GM21381 (cell line): ENCODE data around the gene ZNRF2.
A peak's percentile ranks its signal among the peaks of the same experiment; 100 is the strongest.

ENCODE experiments used
- ATAC-seq: cut with Tn5 transposase; IDR thresholded peaks from one replicate; pipeline ENCODE4 v1.9.1; 2021; ENCODE audit warnings: mild to moderate bottlenecking, moderate library complexity; ENCODE audit not compliant: unreplicated experiment

Gene ZNRF2

DNA sequence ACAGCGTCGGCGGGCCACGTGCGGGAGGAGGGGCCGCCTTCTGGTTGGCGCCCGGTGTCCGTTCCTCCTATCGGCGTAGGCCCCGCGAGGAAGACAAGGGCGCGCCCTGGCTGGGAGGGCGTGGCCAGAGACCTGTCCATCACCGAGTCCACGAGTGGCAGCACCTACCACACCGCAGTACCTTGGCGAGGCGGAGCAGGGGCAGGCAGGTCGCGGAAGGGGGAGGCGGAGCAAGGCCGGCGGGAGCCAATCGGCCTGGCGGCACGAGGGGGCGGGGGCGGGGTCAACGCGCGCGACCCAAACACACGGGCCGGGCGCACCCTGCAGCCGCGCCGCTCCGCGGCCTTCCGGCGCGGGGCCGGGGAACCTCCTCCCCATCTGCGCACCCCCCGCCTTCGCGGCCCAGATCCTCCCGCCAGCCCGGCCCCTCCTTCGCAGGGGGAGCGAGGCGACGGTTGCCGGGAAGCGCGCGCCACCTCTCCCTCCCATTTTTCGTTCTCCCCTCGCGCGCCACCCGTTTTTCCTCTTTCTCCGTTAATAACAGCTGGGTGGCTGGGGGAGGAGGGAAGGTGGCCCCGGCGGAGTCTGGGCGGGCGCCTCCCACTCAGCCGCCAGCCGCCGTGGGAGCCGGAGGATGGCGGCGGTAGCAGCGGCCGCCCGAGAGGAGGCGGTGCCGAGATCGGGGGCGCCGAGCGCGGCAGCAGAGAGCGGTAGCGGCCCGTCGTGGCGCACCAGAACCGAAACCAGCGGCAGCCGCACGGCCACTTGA lies at the start of gene ZNRF2:
ZNRF2 (plus strand) TSS at position 300 of the 769 bp plus-strand sequence. CDS start 761 bp downstream, outside the sequence.
- peak; percentile 81 for ATAC-seq

DNA sequence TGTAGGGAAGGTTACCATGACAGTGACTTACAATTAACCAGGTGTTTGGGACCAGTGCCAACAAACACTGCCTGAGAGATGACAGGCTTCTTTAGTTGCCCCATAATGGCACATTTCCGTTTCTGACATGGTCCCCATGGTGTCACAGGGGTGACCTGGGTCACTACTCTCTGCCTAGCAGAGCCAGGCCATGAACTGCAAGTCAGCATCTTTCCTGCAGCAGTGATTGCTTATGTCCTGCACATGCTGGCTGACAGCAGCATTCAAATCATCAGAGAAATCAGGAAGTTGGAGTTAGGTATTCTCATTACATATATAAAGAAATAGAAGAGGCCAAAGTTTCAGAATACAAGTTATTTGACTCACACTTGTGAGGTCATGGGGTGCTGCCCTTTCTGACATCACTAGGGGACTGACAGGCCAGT lies 47.1 kb upstream of the ZNRF2 start:
- no peak for ATAC-seq

DNA sequence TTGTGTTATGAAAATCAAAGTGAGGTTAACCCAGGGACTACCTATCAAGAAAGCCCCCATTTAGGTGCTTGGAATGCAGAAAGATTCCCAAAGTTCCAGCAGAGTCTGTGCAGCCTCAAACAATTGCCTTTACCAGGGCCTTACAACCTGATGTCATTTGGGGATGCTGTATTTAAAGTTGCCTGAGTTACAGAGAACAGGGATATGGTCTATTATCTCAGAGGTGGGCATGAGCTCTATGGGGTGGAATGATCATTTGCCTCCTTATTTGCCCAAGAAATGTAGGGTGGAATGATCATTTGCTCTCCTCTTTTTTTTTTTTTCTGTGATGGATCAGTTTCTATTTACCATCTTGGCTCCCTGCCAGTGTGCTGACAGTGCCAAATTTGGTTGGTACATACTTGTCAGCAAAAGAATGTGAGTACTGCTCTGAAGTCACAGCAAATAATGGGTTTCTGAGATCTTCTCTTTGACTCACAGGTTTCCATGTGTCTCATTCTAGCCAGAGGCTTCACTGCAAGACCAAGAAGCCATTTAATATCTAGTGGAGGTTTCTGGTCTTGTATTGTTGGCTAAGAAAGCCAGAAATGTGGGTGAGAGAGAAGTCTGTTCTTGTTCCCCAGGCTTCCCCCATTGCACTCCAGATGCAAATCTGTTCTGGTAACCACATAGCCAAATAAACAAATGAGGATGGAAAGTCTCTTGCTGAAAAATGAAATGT lies 45.5 kb upstream of the ZNRF2 start:
- ATAC-seq: peak; percentile 68

DNA sequence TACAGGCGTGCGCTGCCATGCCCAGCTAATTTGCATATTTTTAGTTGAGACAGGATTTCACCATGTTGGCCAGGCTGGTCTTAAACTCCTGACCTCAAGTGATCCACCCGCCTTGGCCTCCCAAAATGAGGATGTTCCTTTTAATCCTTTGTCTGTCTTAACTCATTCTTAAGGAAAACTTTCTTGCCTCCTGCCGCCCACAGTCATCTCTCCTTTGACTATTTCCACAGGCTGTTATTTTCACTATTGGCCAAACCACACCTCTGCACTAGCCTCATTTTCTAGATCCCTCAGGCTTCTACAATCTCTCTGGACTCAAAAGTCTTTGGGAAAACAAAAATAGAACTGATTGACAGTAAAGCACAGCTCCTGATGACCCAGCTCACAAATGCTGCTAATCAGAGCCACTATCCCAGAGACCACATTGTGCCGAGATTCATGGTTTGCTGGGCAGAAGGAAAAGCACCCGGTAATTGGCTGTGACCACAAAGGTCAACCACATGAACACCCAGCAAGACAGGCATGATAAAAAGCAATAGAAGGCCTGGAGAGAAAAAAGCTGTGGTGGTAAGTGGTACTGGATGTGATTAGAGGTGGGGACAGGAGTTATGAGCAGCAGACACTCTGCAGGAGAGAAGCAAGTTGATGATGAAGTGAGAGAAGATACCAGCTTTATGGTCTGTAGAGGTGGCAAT lies 44.1 kb upstream of the ZNRF2 start:
- no peak for ATAC-seq

DNA sequence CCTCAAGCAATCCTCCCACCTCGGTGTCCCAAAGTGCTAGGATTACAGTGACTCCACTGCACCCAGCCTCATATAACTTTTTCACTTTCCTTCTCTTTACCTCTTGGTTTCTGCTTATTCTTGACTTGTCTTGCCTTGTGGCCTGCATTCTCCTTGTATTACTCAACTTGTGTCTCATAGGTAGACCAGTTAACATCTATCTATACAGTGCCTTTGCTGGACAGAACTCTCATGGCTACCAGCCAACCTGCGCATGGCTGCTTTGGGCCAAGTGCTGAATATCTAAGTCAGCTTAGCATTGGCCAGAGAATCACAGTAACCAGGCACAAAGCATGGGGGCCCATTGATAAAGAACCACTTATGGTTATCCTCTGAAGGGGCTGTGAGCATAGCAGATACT lies 42.6 kb upstream of the ZNRF2 start:
- ATAC-seq: no peak

DNA sequence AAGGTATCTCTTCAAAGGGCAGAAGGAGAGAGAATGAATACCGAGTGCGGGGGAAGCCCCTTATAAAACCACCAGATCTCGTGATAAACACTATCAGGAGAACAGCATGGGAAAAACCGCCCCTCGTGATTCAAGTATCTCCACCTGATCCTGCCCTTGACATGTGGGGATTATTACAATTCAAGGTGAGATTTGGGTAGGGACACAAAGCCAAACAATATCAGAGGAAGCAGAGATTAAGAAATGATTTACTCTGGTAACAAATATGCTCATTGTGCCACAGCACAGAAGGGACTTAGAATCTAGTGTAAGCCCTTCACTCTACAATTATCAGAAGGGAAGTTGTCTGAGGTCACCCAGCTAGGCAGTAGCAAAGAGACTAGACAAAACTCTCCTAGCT lies 40.1 kb upstream of the ZNRF2 start:
- ATAC-seq: no peak

DNA sequence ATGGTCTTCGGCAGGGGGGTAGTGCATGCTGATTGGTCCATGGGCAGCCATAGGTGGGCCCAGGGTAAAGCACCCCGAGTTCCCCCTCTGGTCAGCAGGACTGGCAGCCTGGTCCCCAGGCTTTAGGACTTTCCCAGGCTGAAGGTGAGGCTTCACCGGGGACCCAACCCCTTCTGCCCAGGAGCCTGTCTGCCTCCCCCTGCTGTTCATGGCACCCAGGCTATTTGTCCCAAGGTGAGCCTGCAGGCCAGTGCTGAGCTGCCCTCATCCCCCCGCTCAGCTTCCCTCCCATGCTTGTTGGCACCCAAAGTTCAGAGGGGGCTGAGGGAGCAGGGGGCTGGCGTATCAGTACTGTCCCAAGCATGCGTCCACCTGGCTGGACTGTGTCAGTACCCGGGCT lies 38.5 kb upstream of the ZNRF2 start:
- no peak for ATAC-seq

DNA sequence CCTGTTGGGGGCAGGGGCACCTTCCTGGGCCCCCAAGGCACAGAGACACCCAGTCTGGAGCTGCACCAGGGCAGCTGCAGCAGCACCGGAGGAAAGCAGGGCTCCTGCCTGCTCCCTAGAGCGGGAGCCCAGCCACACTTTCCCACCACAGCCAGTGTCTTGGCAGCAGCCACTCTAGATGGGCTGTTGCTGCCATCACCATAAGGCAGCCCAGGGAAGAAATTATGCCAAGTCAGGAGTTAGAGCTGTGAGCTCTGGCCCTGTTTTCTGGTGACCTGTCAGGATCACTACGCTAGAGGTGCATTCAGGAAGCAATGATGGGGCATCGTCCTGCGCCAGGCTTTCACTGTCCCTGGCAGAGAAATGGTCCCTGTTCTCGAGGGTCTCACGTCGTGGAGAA lies 38.0 kb upstream of the ZNRF2 start:
- ATAC-seq: no peak

DNA sequence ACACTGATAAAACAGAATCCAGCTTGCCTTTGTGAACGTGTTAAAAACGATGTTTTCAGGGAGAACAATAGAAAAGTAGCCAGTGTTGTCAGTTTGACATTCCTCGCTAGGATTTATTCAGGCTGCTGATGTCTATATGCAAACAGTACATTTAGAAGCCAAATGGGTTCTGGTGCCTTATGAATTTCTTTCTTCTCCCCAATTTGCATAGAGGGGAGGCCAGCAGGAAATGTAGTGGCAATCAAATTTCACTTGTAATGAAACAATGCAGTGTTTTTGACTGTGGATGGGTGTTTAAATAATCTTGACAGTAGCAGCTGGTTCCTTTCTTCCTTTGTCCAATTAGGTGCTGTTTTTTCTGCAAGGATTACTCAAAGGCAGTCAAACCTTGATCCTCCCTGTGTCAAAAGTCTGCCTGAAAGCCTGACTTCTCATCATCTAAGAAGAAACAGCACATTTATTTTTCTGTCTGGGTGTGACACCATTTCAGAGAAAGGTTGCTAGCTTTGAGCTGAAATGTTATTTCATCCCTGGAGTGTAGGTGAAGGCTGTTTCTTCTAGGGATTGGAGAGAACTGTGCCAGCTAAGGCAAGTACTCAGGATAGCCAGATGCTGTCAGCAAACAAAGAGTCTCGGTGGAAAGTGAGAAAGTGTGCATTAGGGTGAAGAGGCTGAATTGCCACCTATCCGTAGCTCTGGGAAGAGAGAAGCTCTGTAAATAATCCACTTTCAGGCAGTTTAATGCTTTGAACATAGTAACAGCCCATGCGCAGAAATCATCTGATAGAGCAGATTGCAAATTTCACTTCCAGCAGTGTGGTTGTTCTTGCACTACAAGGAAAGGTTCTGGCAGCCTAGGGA lies 36.6 kb upstream of the ZNRF2 start:
- ATAC-seq: no peak

DNA sequence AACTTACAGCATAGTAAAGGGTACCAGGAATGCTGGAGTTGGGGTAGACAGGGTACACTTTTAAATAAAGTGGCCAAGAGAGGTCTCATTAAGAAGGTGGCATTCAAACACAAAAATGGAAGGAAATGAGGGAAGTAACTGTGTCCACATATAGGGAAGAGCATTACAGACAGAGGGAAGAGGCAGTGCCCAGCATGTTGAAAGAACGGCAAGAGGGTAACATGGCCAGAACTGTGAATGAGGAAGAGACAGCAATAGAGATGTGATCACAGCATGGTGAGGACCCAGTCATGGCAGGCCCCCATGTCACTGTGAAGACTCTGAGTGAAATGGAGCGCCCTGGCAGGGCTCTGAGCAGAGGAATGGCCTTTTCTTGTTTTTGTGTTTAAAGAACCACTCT lies 35.1 kb upstream of the ZNRF2 start:
- no peak for ATAC-seq

DNA sequence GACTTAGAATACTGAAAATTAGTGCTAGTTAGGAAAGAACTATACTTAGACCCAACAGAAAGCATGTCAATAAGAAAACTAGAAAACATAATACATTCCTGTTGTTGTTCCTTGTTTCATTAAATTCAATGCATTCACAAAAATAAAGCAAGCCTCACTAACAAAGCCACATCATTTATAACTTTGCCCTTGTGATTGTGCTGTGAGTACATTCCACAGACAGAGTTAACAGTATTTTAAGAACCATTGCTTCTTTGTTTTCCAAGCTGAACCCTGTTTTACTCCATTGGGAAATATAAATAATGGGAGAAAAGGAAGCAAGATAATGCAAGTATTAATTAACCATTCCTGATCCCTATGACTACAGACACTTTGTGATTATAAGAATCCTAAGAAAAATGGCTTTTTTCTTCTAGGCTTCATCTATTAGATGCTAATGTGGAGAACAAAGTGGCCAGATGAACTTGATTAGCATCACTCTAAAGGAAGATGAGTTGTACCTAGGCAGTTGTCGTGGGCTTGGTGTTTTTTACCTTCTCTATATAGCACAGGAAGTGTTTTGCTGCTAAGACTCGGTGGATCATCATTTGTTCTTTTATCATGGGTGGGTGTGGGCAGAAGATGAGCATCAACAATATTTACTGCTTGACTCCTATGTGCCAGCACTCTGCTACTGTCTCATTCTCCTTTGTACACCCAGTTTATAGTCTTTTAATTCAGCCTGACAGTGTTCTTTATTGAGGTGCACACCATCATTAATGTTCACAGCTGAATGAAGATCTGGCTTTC lies 34.2 kb upstream of the ZNRF2 start:
- ATAC-seq: no peak

DNA sequence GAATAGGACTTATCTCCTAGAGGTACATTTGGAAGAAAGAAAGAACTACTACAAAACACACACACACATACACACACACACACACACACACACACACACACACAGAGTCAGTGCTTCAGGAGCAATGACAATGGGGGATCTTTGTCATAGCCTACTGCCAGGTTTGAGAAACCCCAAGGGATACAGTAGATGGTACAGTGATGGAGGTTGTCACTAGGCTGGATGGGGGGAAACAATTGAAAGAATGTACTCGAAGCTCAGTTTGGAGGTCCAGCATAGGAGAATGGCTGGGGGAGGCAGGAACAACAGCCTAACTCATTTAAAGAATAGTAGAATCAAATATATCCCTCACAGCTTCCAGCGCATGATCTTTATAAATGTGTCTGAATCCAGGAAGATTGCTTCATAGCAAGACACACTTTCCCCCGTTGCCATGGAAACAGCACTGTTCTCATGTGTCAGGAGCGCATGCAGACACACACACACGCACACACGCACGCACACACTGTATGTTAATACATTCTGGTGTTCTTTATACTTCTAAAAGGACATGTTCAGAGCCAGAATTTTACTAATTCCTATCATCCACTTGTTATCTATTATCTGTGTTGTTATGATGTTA lies 32.6 kb upstream of the ZNRF2 start:
- ATAC-seq: no peak

DNA sequence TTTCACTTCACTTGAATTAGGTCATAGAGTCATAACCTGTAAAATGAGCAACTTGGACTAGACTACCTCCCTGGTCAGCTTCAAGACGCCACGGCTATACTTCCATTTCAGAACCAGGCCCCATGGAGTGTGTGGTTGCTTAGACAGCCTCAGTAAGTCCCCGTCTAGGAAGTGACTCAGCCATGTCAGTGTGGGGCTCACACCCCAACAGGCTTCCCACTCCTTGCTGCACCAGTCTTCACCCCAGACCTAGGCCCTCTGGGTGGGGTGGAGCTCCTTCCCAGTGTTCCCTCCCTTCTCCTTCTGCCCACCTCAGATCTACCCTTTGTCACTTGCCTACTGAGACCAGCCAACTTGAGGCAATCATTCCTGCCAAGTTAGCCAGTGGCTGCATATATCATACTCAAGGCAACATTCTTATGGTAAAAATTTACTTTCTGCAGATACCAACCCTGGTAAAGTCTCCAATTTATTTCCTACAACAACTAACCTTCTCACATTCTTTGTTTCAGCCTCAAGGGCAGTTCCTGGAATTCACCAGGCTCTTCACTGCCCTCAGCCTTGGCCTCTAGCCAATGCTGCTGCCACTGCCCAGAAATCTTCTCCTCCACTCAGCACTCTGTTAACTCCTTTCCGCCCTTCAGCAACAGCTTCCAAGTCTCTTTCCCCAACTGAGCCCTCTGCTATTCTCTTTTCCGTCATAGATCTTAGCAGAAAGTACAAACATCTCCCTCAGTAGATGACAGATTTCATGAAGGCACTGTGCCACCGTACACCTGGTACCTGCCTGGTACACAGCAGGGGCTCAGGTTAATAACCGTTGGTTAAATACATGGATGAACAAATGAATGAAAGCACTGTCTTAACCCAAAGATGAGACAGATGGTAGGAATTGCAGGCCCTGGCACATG lies 31.3 kb upstream of the ZNRF2 start:
- ATAC-seq: no peak

DNA sequence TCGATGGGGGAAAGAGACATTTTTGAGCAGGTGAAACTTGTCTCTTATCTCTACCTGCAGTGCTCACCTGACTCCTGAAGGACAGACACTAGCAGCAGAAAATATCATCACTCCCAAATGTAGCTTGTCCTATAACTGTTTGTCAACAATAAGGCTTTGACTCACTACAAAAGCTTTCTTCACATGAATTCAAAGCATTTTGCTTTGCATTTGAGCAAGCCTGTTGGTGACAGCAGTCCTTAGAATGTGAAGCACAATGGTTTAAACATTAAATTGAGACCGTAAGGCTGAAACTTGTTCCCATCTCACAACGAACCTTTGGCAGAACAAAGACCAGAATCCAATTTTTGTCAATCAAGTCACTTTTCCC lies 30.6 kb upstream of the ZNRF2 start:
- ATAC-seq: no peak

DNA sequence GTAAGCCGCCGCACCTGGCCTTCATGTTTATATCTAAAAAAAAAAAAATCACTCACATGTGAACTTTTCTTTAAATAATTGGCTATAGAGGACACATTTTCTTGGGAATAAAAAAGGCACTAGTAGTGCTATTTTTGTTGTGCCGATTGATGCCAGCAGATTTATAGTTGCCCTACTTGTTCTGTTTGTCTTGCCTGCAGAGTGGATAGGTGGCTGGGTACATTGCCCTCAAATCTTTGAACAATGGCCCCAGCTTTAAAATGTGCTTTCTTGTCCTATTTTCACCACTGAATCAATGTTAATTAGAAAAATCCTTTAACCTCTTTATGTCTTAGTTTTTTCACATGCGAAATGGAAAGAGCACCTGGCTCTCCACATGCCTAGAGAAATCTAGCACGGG lies 30.1 kb upstream of the ZNRF2 start:
- no peak for ATAC-seq

DNA sequence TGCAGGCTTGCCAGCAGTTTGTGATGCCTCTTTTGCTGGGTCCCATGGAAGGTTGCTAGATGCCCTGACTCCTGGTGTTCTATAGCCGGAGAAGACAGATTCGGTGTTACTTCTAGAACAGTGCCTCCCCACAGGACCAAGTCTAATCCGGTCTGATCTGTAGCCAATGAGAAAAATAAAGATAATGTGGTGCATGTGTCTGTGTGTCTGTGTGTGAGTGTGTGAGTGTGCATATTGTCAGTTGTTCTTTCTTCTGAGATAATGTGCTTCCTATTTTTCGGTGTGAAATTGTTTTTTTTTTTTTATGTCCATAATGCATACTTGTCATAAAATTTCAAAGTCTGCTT lies 29.7 kb upstream of the ZNRF2 start:
- no peak for ATAC-seq

DNA sequence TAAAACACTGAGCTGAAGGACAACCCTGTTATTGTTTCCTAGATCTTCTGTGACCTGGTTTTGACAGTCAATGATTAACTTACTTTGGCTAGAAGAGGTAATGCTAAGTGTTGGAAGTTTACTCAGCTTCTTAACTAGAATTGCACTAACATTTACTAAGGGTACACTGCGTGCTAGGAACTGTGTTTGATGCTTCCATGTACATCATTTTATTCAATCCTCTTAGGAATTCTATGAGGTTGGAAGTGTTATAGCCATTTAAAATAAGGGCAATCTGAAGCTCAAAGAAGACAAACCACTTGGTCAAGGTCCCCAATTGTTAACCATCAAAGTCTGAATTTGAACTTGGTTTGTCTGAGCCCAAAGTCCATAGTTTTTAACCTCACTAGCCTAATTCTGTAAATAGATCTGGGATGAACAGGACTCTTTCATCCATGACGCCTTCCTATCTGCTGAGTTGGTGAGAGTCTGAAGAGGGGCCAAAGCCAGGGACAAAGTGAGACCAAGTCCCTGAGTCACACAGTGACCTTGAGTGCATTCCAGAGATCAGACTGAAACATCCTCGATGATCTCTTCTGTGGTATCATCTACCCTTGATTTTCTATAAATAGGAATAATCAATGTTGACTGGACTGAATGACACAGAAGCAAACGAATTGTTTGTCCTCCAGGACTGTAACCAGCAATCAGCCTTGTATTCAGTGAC lies 29.2 kb upstream of the ZNRF2 start:
- ATAC-seq: no peak

DNA sequence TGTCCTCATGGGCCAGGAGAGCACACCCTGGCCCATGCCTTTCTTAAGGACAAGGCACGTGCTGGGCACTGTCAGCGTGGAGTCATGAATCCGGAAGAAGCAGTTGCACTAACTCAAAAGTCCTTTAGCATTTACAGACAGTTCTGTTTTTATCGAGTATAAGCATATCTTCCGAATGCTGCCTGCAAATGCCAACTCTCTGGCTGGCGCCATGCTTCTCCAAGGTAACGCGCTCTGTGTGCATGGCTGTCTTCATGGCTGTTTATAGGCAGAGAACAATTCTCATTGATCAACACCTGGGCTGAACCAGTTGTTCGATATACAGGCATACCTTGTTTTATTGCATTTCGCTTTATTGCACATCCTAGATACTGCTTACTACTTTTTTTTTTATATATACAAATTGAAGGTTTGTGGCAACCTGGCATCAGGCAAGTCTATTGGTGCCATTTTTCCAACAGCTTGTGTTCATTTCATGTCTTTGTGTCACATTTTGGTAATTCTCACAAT lies 28.0 kb upstream of the ZNRF2 start:
- no peak for ATAC-seq
